ENCODE data around the gene OR13C5. TPM values are rescaled to one million over a fixed set of nuclear protein-coding genes. Genes with fewer than 3 reads are reported as not detected.

The OR13C5 gene
- total RNA-seq, 2 experiments from 2014 or later, result not detected

GRCh38 chr9:104586496-104587180 lies 12.6 kb downstream of the OR13C5 start:
- CTCF ChIA-PET, result no interaction called here
- H3K9me3 Mint-ChIP-seq, result no peaks in the 10 kb centered on the region
- intact Hi-C loops (cut with micrococcal nuclease), result no loop called here
- no peaks in the 10 kb centered on the region for H3K4me1 Mint-ChIP-seq (ENCODE audit: low read depth)
- no peaks in the 10 kb centered on the region for H3K36me3 Mint-ChIP-seq (ENCODE audit: low read depth)
- DNase-seq, result no peak
- no peak overlapping the region for H3K27ac Mint-ChIP-seq
- H3K27me3 Mint-ChIP-seq (ENCODE audit: low read depth), result no peaks in the 10 kb centered on the region
- no peak overlapping the region for H3K4me3 Mint-ChIP-seq

- CTCF ChIA-PET, result interaction anchor here (0.5 kb wide), 1 partner anchor 1937 kb away, joined by 4 read pairs; no protein-coding TSS in a partner anchor
- Mint-ChIP-seq H3K27me3 (ENCODE audit: low read depth) (no peaks in the 10 kb centered on the region), H3K4me1 (ENCODE audit: low read depth) (no peaks in the 10 kb centered on the region), H3K27ac (no peak overlapping the region), H3K36me3 (ENCODE audit: low read depth) (no peaks in the 10 kb centered on the region), H3K9me3 (no peaks in the 10 kb centered on the region), H3K4me3 (no peak overlapping the region)
- no peak for DNase-seq
- intact Hi-C loops (cut with micrococcal nuclease), result no loop called here
Measured at GRCh38 chr9:104580562-104580961, 18.7 kb downstream of the OR13C5 start.

- CTCF ChIA-PET, result no interaction called here
- intact Hi-C loops (cut with micrococcal nuclease), result no loop called here
- no peak overlapping the region for H3K4me3 Mint-ChIP-seq
- no peaks in the 10 kb centered on the region for H3K27me3 Mint-ChIP-seq (ENCODE audit: low read depth)
- H3K36me3 Mint-ChIP-seq (ENCODE audit: low read depth), result no peaks in the 10 kb centered on the region
- H3K4me1 Mint-ChIP-seq (ENCODE audit: low read depth), result no peaks in the 10 kb centered on the region
- DNase-seq, result no peak
- no peak overlapping the region for H3K27ac Mint-ChIP-seq
- peaks cover 3% of the 10 kb centered on the region for H3K9me3 Mint-ChIP-seq
Measured at GRCh38 chr9:104577263-104577662, 21.9 kb downstream of the OR13C5 start.

GRCh38 chr9:104575456-104575855 lies 23.8 kb downstream of the OR13C5 start:
- no peak overlapping the region for H3K27ac Mint-ChIP-seq
- no peak for DNase-seq
- CTCF ChIA-PET, result interaction anchor here (0.6 kb wide), 1 partner anchor 691 kb away, joined by 4 read pairs; no protein-coding TSS in a partner anchor
- no peaks in the 10 kb centered on the region for H3K27me3 Mint-ChIP-seq (ENCODE audit: low read depth)
- no peaks in the 10 kb centered on the region for H3K4me1 Mint-ChIP-seq (ENCODE audit: low read depth)
- H3K4me3 Mint-ChIP-seq, result no peak overlapping the region
- H3K36me3 Mint-ChIP-seq (ENCODE audit: low read depth), result no peaks in the 10 kb centered on the region
- intact Hi-C loops (cut with micrococcal nuclease), result no loop called here
- peaks cover 3% of the 10 kb centered on the region for H3K9me3 Mint-ChIP-seq

GRCh38 chr9:104572612-104573011 lies 26.6 kb downstream of the OR13C5 start:
- CTCF ChIA-PET, result no interaction called here
- Mint-ChIP-seq H3K9me3 (peaks cover 3% of the 10 kb centered on the region), H3K4me1 (ENCODE audit: low read depth) (no peaks in the 10 kb centered on the region), H3K36me3 (ENCODE audit: low read depth) (no peaks in the 10 kb centered on the region), H3K27me3 (ENCODE audit: low read depth) (no peaks in the 10 kb centered on the region), H3K4me3 (no peak overlapping the region), H3K27ac (no peak overlapping the region)
- intact Hi-C loops (cut with micrococcal nuclease), result no loop called here
- no peak for DNase-seq

GRCh38 chr9:104568868-104569267 lies 30.3 kb downstream of the OR13C5 start, which contains the start of gene OR13C8:
Gene OR13C8, plus strand, starts transcription at chr9:104569168. Its CDS starts 0 bp downstream, at chr9:104569168.
- no peaks in the 10 kb centered on the region for H3K4me1 Mint-ChIP-seq (ENCODE audit: low read depth)
- no peak within 1 kb of the TSS for H3K4me3 Mint-ChIP-seq
- peaks cover 3% of the 10 kb centered on the region for H3K9me3 Mint-ChIP-seq
- no peak for DNase-seq
- no peaks in the 10 kb centered on the region for H3K36me3 Mint-ChIP-seq (ENCODE audit: low read depth)
- H3K27ac Mint-ChIP-seq, result no peak within 1 kb of the TSS
- CTCF ChIA-PET, result no interaction called here
- intact Hi-C loops (cut with micrococcal nuclease), result no loop called here
- H3K27me3 Mint-ChIP-seq (ENCODE audit: low read depth), result no peaks in the 10 kb centered on the region

GRCh38 chr9:104564358-104564757 lies 34.9 kb downstream of the OR13C5 start:
- Mint-ChIP-seq H3K4me3 (no peak overlapping the region), H3K9me3 (no peaks in the 10 kb centered on the region), H3K27ac (no peak overlapping the region), H3K36me3 (ENCODE audit: low read depth) (no peaks in the 10 kb centered on the region), H3K4me1 (ENCODE audit: low read depth) (no peaks in the 10 kb centered on the region), H3K27me3 (ENCODE audit: low read depth) (no peaks in the 10 kb centered on the region)
- CTCF ChIA-PET, result interaction anchor here (1.1 kb wide), 1 partner anchor 44 kb away, joined by 3 read pairs; no protein-coding TSS in a partner anchor
- intact Hi-C loops (cut with micrococcal nuclease), result no loop called here
- DNase-seq, result no peak

GRCh38 chr9:104556830-104557634 lies 42.2 kb downstream of the OR13C5 start:
- H3K27me3 Mint-ChIP-seq (ENCODE audit: low read depth), result no peaks in the 10 kb centered on the region
- intact Hi-C loops (cut with micrococcal nuclease), result no loop called here

GRCh38 chr9:104555521-104555920 lies 43.7 kb downstream of the OR13C5 start:
- intact Hi-C loops (cut with micrococcal nuclease), result no loop called here
- no peaks in the 10 kb centered on the region for H3K9me3 Mint-ChIP-seq
- H3K27me3 Mint-ChIP-seq (ENCODE audit: low read depth), result no peaks in the 10 kb centered on the region
- no peaks in the 10 kb centered on the region for H3K4me1 Mint-ChIP-seq (ENCODE audit: low read depth)
- no peak for DNase-seq
- CTCF ChIA-PET, result no interaction called here
- no peaks in the 10 kb centered on the region for H3K36me3 Mint-ChIP-seq (ENCODE audit: low read depth)
- no peak overlapping the region for H3K4me3 Mint-ChIP-seq
- no peak overlapping the region for H3K27ac Mint-ChIP-seq

More at GRCh38 chr9:104556830-104557634, 42.2 kb downstream of the OR13C5 start:
- Mint-ChIP-seq H3K4me3 (no peak overlapping the region), H3K36me3 (ENCODE audit: low read depth) (no peaks in the 10 kb centered on the region), H3K27ac (no peak overlapping the region), H3K4me1 (ENCODE audit: low read depth) (no peaks in the 10 kb centered on the region), H3K9me3 (no peaks in the 10 kb centered on the region)
- CTCF ChIA-PET, result no interaction called here
- no peak for DNase-seq

- Mint-ChIP-seq H3K4me1 (ENCODE audit: low read depth) (no peaks in the 10 kb centered on the region), H3K27me3 (ENCODE audit: low read depth) (no peaks in the 10 kb centered on the region), H3K27ac (no peak overlapping the region), H3K4me3 (no peak overlapping the region), H3K36me3 (ENCODE audit: low read depth) (no peaks in the 10 kb centered on the region), H3K9me3 (no peaks in the 10 kb centered on the region)
- CTCF ChIA-PET, result no interaction called here
- intact Hi-C loops (cut with micrococcal nuclease), result no loop called here
- DNase-seq, result no peak
Measured at GRCh38 chr9:104553261-104553660, 46.0 kb downstream of the OR13C5 start.
